Measurements from ENCODE around the gene CELF2.

The CELF2 gene

DNA sequence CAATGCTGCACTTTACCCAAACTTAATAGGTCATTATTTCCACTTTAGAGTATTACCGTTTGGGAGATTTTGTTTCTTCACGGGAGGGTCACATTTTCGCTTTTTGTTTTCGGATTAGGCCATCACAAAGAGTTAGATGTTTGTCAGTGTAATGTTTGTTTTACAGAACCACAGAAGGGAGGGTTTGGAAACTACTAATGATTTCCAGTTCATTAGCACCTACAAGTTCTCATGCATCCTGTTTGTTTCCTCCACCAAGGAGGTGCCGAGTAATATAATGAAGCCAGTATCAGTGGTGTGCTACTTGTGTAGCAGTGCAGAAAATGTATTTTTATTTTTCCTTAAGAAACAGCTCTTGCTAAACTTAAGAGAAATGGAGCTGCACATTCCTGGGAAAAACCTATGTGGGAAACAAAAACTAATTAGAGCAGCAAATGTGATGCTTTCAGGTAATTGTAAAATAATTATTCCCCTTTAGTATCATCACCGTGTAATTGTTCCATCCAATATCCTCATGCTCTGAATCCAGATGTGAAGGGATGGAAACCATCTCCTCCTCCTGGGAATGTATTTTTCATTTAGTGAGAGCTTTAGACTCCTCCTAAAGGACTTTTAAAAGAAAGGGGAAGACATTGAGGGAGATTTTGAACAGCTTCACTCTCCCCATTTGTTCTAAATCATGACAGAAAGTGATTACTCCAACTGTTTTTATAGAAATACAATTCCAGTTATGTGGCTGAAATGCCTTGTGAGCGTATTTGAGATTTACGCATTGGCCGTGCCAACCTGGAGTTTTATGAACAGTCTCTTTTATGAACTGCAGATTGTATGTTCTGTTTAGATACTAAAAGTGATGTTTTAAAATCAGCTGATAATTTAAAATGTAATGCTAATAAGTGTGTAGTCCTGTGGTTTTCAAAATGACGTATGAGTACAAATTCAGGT is 5.6 kb downstream of the CELF2 start:
- no peak for DNase-seq

GRCh38 chr10:11024596-11024995 is 6.9 kb downstream of the CELF2 start:
- no peak for DNase-seq

- DNase-seq = no peak
Measured at GRCh38 chr10:11025978-11026377, 8.3 kb downstream of the CELF2 start.

- DNase-seq = no peak
Measured at GRCh38 chr10:11026773-11027172, 9.1 kb downstream of the CELF2 start.

GRCh38 chr10:11034762-11035161 is 17.1 kb downstream of the CELF2 start:
- DNase-seq = no peak

GRCh38 chr10:11035301-11035991 is 17.8 kb downstream of the CELF2 start:
- DNase-seq = no peak

DNA sequence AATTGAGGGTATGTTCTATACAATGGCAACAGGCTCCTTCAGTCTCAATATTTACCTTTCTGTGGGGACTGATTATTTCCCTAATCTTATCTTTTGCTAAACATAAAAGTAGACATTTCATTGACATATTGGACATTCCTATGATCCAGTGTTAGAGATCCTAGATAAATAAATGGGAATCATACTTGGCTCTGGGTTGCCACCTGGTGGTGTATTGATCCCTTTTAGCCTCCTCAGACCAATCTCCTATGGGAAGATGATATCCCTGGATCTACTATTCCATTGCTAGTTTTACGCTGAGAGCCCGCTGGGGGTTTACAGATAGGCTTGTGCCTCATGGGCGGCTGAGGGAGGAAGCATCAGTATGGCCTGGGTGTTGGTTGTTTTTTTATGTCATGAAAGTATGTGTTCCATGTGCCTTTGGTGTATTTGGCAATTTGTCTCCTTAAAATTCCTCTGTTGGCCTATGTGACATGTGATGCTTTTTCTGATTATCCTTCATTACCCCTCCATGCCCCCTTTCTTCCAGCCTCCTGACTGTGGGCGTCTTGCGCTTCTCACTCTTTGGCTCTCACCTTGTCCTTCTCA is 18.8 kb downstream of the CELF2 start:
- no peak for DNase-seq

DNA sequence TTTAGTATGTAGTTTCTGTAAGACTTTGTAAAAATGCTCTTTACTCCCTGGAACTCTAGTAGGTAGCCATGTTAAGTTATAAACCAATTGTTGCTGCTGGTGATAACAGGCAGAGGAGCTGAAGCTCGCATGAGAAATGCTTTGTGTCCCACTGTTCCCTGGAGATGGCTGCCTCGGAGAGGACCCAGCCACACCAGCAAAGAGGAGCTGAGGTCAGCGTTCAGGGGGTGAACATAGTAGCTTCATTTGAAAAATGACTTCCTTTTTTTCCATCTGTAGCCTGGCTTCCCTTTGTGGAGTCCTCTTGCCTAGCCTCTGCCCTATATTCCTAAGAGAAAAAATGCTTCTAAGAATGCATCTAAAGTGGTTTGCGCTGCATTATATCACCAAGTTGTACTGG is 20.3 kb downstream of the CELF2 start:
- DNase-seq = no peak

- DNase-seq = no peak
Measured at GRCh38 chr10:11042357-11042756, 24.7 kb downstream of the CELF2 start.

DNA sequence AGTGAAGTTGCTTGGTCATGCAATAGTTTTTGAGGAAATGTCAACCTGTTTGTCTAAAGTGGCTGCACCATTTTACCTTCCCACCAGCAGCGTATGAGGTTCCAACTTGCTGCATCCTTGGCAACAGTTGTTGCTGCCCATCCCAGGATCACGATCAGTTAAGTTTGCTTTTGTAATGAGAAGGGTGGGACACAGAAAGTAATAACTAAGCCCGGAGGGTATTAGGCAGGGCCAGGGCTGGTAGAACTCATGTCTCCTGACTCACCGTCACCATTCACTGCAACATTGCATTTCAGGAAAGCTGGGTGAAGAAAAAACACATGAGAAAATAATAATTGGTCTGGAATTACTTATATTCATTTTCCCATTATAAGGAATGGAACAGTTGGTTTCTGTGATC is 25.4 kb downstream of the CELF2 start:
- DNase-seq = no peak

DNA sequence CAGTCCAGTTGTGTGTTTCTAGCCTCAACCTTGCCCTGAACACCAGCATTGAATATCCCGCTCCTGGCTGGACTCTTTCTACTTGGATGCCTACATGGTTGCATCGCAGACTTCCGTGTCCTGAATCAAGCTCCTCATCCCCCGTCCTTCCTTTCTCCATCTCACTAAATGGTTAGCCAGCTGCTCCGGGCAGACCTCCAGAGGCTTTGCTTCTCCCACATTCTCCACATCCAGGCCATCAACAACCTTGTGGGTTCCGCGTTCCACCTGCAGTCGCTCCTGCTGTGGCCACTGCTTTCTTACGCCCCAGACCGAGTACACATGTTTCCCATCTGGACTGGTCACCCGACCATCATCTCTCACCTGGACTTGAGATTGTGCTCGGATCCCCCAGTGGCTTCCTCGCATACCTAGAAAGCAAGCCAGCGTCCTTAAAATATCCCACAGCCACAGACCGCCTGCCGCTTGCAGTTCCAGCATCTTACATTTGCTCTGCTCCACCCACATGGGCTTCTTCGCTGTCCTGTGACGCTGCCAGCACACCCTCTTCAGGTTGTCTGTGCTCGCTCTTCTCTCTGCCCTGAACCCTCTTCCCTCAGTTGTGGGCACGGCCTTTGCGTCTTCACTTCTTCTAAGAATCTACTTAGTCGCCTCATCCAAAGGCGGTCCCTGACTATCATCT is 25.9 kb downstream of the CELF2 start:
- no peak for DNase-seq

GRCh38 chr10:11045487-11045886 is 27.8 kb downstream of the CELF2 start:
- DNase-seq = no peak

DNA sequence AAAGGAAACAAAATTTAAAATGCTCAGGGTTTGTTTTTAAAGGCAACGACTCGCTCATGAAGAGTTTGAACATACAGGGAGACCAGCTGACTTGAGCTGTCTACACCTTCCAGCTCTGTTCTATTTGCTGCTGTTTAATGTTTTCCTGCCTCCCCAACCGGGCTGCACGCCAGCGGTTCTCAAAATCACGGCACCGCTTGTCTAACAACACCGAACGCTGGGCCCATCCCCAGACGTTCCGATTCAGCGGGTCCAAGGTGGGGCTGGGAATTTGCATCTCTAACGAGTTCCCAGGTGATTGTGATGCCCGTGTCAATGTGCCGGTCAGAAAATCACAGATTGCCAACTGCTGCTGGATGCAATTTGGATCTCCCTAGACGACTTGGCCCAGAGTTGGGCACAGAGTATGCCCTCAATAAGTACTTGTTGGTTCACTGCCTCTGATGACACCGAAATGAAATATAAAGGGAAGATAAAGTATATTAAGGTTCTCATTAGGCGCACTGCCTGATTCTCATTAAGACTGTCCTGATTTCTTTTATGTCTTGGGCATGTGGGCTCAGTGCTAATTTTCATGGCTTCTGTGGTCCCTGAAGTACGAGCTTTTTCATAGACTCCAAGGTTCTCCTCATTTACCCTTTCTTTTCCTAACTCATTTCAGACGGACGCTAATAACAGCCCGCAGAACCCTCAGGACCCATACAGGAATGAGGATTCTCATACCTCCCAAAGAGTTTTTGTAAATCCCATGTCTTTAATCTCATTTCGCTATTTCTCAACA is 28.5 kb downstream of the CELF2 start:
- DNase-seq = no peak

GRCh38 chr10:11046776-11047160 is 29.1 kb downstream of the CELF2 start:
- no peak for DNase-seq

DNA sequence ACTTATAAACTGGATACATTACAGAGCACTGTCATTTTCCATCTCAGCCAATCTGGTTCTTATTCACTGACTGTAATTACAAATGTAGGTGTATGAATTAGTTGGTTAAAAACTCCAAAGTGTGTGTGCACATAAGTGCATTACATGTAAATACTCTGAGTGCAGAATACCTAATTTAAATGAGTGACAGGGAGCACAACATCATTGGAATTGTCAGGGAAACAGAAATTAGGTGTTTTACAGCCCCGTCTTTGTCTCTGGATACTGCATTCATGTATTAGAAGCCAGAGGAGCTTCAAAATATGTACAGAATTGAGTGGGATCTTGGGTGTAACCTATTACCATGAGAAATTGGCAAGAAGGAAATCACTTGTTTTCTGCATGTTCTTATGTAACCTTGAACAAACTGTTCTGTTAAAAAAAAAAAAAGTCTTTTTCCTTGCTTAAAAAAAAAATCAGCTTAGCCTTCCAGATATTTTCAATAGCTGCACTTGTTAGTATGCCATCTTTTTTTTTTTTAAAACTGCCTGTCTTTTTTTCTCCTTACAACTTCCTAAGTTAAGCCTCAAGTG is 31.1 kb downstream of the CELF2 start:
- DNase-seq = no peak

DNA sequence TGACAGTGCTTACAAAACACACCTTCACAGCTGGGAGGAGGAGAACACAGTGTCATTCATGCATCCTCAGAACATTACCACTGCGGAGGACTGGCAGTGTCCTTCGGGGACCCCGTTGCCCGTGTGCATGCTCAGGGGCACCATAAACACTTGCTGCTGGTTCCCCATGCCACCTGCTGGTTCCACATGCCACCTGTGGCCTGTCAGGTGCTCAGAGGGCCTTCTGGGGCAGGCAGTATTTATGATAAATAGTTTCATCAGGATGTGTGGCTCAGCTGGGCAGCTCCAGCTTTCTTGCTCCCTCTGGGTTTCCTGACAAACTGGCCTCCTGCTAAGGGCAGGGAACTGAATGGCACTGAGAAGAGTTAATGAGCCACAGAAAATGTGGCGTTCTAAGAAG is 32.1 kb downstream of the CELF2 start:
- DNase-seq = no peak

GRCh38 chr10:11050301-11051287 is 32.9 kb downstream of the CELF2 start:
- DNase-seq = no peak

DNA sequence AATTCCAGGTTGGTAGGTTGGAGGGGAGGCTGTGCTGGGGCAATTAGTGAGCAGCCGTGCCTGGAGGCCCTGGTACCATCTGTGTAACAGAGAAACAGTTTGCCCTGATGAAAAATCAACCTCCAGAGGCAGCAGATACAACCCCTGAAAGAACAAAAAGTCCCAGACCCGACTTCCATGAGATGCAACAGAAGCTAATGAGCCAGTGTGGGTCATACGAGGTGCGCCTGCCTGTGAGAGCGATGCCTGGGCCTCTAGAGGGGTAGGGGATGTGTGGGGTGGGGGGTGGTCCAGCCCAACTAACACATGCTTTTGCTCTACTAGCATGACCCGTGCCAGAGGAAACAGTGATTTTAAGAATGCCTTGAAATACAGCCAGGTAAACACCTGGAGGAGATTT is 39.3 kb downstream of the CELF2 start:
- DNase-seq = no peak

DNA sequence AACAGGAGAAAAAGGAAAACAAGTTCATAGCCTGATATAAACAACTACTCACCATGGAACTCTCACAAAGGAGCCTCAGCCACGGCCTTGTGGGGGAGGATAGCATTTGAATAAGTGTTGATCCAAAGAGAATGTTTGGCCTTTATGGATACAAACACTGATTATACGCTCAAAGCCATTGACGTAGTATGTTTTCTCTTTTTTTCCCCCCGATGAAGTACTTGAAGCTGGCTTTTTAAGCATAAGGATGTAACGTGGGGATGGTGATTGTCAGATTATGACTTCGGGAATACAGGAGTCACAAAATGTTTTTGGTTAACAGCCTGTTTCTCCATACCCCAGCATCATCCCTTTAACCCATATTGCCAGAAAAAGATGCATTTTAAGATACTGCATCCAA is 39.8 kb downstream of the CELF2 start:
- DNase-seq = no peak

- peak; percentile 32 for DNase-seq
Measured at GRCh38 chr10:11057994-11058393, 40.3 kb downstream of the CELF2 start.

GRCh38 chr10:11058965-11059364 is 41.3 kb downstream of the CELF2 start:
- DNase-seq = no peak
